ENCODE results near the gene MTA1. TPM values are rescaled to one million over a fixed set of nuclear protein-coding genes. Genes with fewer than 3 reads are reported as not detected.

The MTA1 gene
- total RNA-seq, 2 donors from 2014 or later, result 99.0 to 99.7 TPM

GRCh38 chr14:105408592-105408991 is 11.0 kb upstream of the MTA1 start:
- Mint-ChIP-seq H3K27ac (no peak overlapping the region), H3K27me3 (peaks cover 17% of the 10 kb centered on the region), H3K4me3 (no peak overlapping the region), H3K36me3 (ENCODE audit: low read depth) (peaks cover 3% of the 10 kb centered on the region), H3K4me1 (no peaks in the 10 kb centered on the region)
- no peak for ATAC-seq
- DNase-seq, result no peak
- no peaks in the 10 kb centered on the region for H3K9me3 ChIP-seq (ENCODE audit: control insufficient read depth, low read length, poor library complexity, severe bottlenecking)

- Mint-ChIP-seq H3K27ac (no peak overlapping the region), H3K36me3 (ENCODE audit: low read depth) (peaks cover 3% of the 10 kb centered on the region), H3K4me1 (no peaks in the 10 kb centered on the region), H3K27me3 (peaks cover 22% of the 10 kb centered on the region), H3K4me3 (no peak overlapping the region)
- DNase-seq (no peak), ATAC-seq (no peak)
- H3K9me3 ChIP-seq (ENCODE audit: control insufficient read depth, low read length, poor library complexity, severe bottlenecking), result no peaks in the 10 kb centered on the region
These were observed 10.3 kb upstream of the MTA1 start for GRCh38 chr14:105409364-105409763.

GRCh38 chr14:105410642-105411016 is 9.0 kb upstream of the MTA1 start:
- Mint-ChIP-seq H3K36me3 (ENCODE audit: low read depth) (peaks cover 3% of the 10 kb centered on the region), H3K4me3 (peak overlapping the region; percentile 15), H3K4me1 (peaks cover 2% of the 10 kb centered on the region), H3K27ac (no peak overlapping the region), H3K27me3 (peaks cover 22% of the 10 kb centered on the region)
- no peak for DNase-seq
- ATAC-seq, result no peak
- H3K9me3 ChIP-seq (ENCODE audit: control insufficient read depth, low read length, poor library complexity, severe bottlenecking), result no peaks in the 10 kb centered on the region

- ATAC-seq (peak; percentile 30), DNase-seq (no peak)
- no peak overlapping the region for H3K27ac Mint-ChIP-seq
- peak overlapping the region; percentile 73 for H3K4me3 Mint-ChIP-seq
- peaks cover 3% of the 10 kb centered on the region for H3K36me3 Mint-ChIP-seq (ENCODE audit: low read depth)
- H3K9me3 ChIP-seq (ENCODE audit: control insufficient read depth, low read length, poor library complexity, severe bottlenecking), result no peaks in the 10 kb centered on the region
- peaks cover 22% of the 10 kb centered on the region for H3K27me3 Mint-ChIP-seq
- H3K4me1 Mint-ChIP-seq, result peaks cover 2% of the 10 kb centered on the region
These were observed 8.3 kb upstream of the MTA1 start for GRCh38 chr14:105411017-105411941.

GRCh38 chr14:105411985-105412770 is 7.4 kb upstream of the MTA1 start:
- H3K27me3 Mint-ChIP-seq, result peaks cover 22% of the 10 kb centered on the region
- H3K27ac Mint-ChIP-seq, result no peak overlapping the region
- ATAC-seq (no peak), DNase-seq (no peak)
- peaks cover 5% of the 10 kb centered on the region for H3K36me3 Mint-ChIP-seq (ENCODE audit: low read depth)
- H3K4me1 Mint-ChIP-seq, result peaks cover 2% of the 10 kb centered on the region
- H3K9me3 ChIP-seq (ENCODE audit: control insufficient read depth, low read length, poor library complexity, severe bottlenecking), result no peaks in the 10 kb centered on the region
- peak overlapping the region; percentile 73 for H3K4me3 Mint-ChIP-seq

GRCh38 chr14:105412771-105413543 is 6.7 kb upstream of the MTA1 start:
- Mint-ChIP-seq H3K36me3 (ENCODE audit: low read depth) (peaks cover 5% of the 10 kb centered on the region), H3K4me3 (no peak overlapping the region), H3K4me1 (peaks cover 2% of the 10 kb centered on the region), H3K27me3 (peaks cover 22% of the 10 kb centered on the region), H3K27ac (no peak overlapping the region)
- ATAC-seq, result no peak
- no peaks in the 10 kb centered on the region for H3K9me3 ChIP-seq (ENCODE audit: control insufficient read depth, low read length, poor library complexity, severe bottlenecking)
- no peak for DNase-seq

- Mint-ChIP-seq H3K4me1 (peaks cover 2% of the 10 kb centered on the region), H3K27me3 (peaks cover 22% of the 10 kb centered on the region), H3K36me3 (ENCODE audit: low read depth) (peaks cover 5% of the 10 kb centered on the region), H3K4me3 (no peak overlapping the region), H3K27ac (no peak overlapping the region)
- DNase-seq, result no peak
- no peaks in the 10 kb centered on the region for H3K9me3 ChIP-seq (ENCODE audit: control insufficient read depth, low read length, poor library complexity, severe bottlenecking)
- ATAC-seq, result no peak
These were observed 6.1 kb upstream of the MTA1 start for GRCh38 chr14:105413544-105413886.

GRCh38 chr14:105414456-105415371 is 4.9 kb upstream of the MTA1 start:
- Mint-ChIP-seq H3K27me3 (peaks cover 22% of the 10 kb centered on the region), H3K36me3 (ENCODE audit: low read depth) (peaks cover 5% of the 10 kb centered on the region), H3K4me1 (peaks cover 4% of the 10 kb centered on the region), H3K4me3 (peak overlapping the region; percentile 81), H3K27ac (no peak overlapping the region)
- ATAC-seq (peak; percentile 87), DNase-seq (peak; percentile 49 to 58 (median 52))
- no peaks in the 10 kb centered on the region for H3K9me3 ChIP-seq (ENCODE audit: control insufficient read depth, low read length, poor library complexity, severe bottlenecking)

- peaks cover 5% of the 10 kb centered on the region for H3K4me1 Mint-ChIP-seq
- H3K27ac Mint-ChIP-seq, result no peak overlapping the region
- no peak for DNase-seq
- H3K27me3 Mint-ChIP-seq, result peaks cover 17% of the 10 kb centered on the region
- no peak for ATAC-seq
- H3K9me3 ChIP-seq (ENCODE audit: control insufficient read depth, low read length, poor library complexity, severe bottlenecking), result no peaks in the 10 kb centered on the region
- H3K36me3 Mint-ChIP-seq (ENCODE audit: low read depth), result peaks cover 5% of the 10 kb centered on the region
- peak overlapping the region; percentile 81 for H3K4me3 Mint-ChIP-seq
These were observed 3.9 kb upstream of the MTA1 start for GRCh38 chr14:105415481-105416428.

- H3K36me3 Mint-ChIP-seq (ENCODE audit: low read depth), result peaks cover 5% of the 10 kb centered on the region
- peak overlapping the region; percentile 31 for H3K4me3 Mint-ChIP-seq
- ATAC-seq, result no peak
- DNase-seq, result no peak
- H3K9me3 ChIP-seq (ENCODE audit: control insufficient read depth, low read length, poor library complexity, severe bottlenecking), result no peaks in the 10 kb centered on the region
- peaks cover 14% of the 10 kb centered on the region for H3K27me3 Mint-ChIP-seq
- H3K27ac Mint-ChIP-seq, result no peak overlapping the region
- H3K4me1 Mint-ChIP-seq, result peaks cover 11% of the 10 kb centered on the region
These were observed 3.0 kb upstream of the MTA1 start for GRCh38 chr14:105416671-105417070.

GRCh38 chr14:105417690-105418121 is 1.9 kb upstream of the MTA1 start:
- H3K27ac Mint-ChIP-seq, result no peak overlapping the region
- DNase-seq (no peak), ATAC-seq (no peak)
- H3K36me3 Mint-ChIP-seq (ENCODE audit: low read depth), result peaks cover 5% of the 10 kb centered on the region
- peaks cover 20% of the 10 kb centered on the region for H3K4me1 Mint-ChIP-seq
- H3K4me3 Mint-ChIP-seq, result peak overlapping the region; percentile 33
- no peaks in the 10 kb centered on the region for H3K9me3 ChIP-seq (ENCODE audit: control insufficient read depth, low read length, poor library complexity, severe bottlenecking)
- H3K27me3 Mint-ChIP-seq, result peaks cover 14% of the 10 kb centered on the region

All from T-helper 17 cell (primary cell).